Colonic mucosa (tissue), 4 donors: ENCODE data around the gene ADA. TPM values are rescaled to one million over a fixed set of nuclear protein-coding genes. Genes with fewer than 3 reads are reported as not detected.
"Not testable (repeated sequence)": the region's sequence is repeated elsewhere in the genome, so short reads cannot be mapped to it uniquely, and the experiment has no call there.

ENCODE experiments used
- DNase-seq: peaks from one replicate; pipeline ENCODE4 v3.0.0-alpha.2; 2020
- H3K27ac ChIP-seq: fragments of 200-600 bp; one replicate; pipeline ENCODE4 v1.8.0; 2021
- H3K27me3 ChIP-seq: fragments of 200-600 bp; one replicate; pipeline ENCODE4 v1.8.0; 2021
- H3K36me3 ChIP-seq: fragments of 200-600 bp; one replicate; pipeline ENCODE4 v1.8.0; 2021
- H3K4me1 ChIP-seq: fragments of 200-600 bp; one replicate; pipeline ENCODE4 v1.8.0; 2021; ENCODE audit warnings: mild to moderate bottlenecking
- H3K4me3 ChIP-seq: fragments of 200-600 bp; one replicate; pipeline ENCODE4 v1.8.0; 2021
- H3K9ac ChIP-seq, 2 donors: one replicate each; pipeline ENCODE4 v1.7.0; 2013; ENCODE audit warnings: control low read depth in 2 of 2, low read depth in 2 of 2, low read length in 2 of 2
- H3K9me3 ChIP-seq: fragments of 200-600 bp; one replicate; pipeline ENCODE4 v1.8.0; 2021
- intact Hi-C: fragments of 100-400 bp; cut with DNase I; formaldehyde crosslinking; loops from one replicate; pipeline ENCODE4 v1.14.1; 2022
- total RNA-seq, 2 donors: library from RNA; stranded (reverse); fragmentation: NEBNext Ultra II Directional in 1 of 2; extraction: Animal tissue kit (Norgen Biotek cat#: 25700) in 1 of 2; gene quantifications; one replicate each; pipeline ENCODE4 v1.2.1, GENCODE V29; 2021
- TF ChIP-seq, protein P1 (sequence below): fragments of 200-600 bp; IDR thresholded peaks from one replicate; pipeline ENCODE4 v1.8.0; 2022; ENCODE audit warnings: antibody characterized with exemption, mild to moderate bottlenecking
- donor health status: healthy.
- donor health status: DM: no; HTN: no; CAD: no.
- donor health status: DM: no; HTN: no; CAD: no.

ADA gene
- total RNA-seq, 2 donors from 2014 or later, result 2.4 to 4.5 TPM

- no peaks in the 10 kb centered on the region for H3K36me3 ChIP-seq
- intact Hi-C loops, result loop anchor here (10.0 kb wide), 1 partner anchor 469 kb away; the partner anchor contains the start of gene OSER1
- H3K27me3 ChIP-seq, result no peaks in the 10 kb centered on the region
- peak; percentile 56 for DNase-seq
- H3K4me3 ChIP-seq, result no peak overlapping the region
- H3K9me3 ChIP-seq, result no peaks in the 10 kb centered on the region
- H3K27ac ChIP-seq, result no peak overlapping the region
- TF ChIP-seq, protein P1, sequence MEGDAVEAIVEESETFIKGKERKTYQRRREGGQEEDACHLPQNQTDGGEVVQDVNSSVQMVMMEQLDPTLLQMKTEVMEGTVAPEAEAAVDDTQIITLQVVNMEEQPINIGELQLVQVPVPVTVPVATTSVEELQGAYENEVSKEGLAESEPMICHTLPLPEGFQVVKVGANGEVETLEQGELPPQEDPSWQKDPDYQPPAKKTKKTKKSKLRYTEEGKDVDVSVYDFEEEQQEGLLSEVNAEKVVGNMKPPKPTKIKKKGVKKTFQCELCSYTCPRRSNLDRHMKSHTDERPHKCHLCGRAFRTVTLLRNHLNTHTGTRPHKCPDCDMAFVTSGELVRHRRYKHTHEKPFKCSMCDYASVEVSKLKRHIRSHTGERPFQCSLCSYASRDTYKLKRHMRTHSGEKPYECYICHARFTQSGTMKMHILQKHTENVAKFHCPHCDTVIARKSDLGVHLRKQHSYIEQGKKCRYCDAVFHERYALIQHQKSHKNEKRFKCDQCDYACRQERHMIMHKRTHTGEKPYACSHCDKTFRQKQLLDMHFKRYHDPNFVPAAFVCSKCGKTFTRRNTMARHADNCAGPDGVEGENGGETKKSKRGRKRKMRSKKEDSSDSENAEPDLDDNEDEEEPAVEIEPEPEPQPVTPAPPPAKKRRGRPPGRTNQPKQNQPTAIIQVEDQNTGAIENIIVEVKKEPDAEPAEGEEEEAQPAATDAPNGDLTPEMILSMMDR, result peak; percentile 56
- no peaks in the 10 kb centered on the region for H3K4me1 ChIP-seq
- no peak overlapping the region for H3K9ac ChIP-seq
Measured at GRCh38 chr20:44683263-44684046, 32.0 kb upstream of the ADA start.

GRCh38 chr20:44681796-44682566, 30.5 kb upstream of the ADA start:
- no peaks in the 10 kb centered on the region for H3K4me1 ChIP-seq
- TF ChIP-seq, protein P1, result no peak
- H3K27me3 ChIP-seq, result no peaks in the 10 kb centered on the region
- no peak overlapping the region for H3K27ac ChIP-seq
- H3K36me3 ChIP-seq, result no peaks in the 10 kb centered on the region
- intact Hi-C loops, result loop anchor here (10.0 kb wide), 1 partner anchor 467 kb away; the partner anchor contains the start of gene OSER1
- H3K9ac ChIP-seq, result no peak overlapping the region
- no peak for DNase-seq
- H3K4me3 ChIP-seq, result no peak overlapping the region
- no peaks in the 10 kb centered on the region for H3K9me3 ChIP-seq

GRCh38 chr20:44678990-44679611, 27.6 kb upstream of the ADA start:
- Histone ChIP-seq H3K4me3 (no peak overlapping the region), H3K9ac (no peak overlapping the region), H3K9me3 (no peaks in the 10 kb centered on the region), H3K36me3 (no peaks in the 10 kb centered on the region), H3K27me3 (no peaks in the 10 kb centered on the region), H3K4me1 (no peaks in the 10 kb centered on the region), H3K27ac (no peak overlapping the region)
- TF ChIP-seq, protein P1, result no peak
- no peak for DNase-seq
- intact Hi-C loops, result no loop called here

DNA sequence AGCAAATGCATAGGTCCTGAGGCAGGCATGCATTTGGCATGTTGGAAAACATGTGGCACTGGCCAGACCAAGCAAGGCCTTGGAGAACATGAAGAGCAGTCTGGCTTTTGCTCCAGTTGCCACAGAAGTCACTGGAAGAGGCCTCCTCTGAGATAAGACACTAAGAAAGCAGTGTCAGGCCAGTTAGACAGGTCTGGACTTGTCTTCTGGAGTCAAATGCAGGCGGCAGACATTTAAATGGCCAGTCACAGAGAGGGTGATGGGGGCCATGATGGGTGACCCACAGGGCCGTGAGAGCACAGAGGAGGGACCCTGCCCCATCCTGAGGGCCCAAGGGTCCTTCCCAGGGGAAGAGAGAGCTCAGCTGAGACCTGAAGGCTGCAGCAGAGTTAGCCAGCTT, 26.7 kb upstream of the ADA start:
- Histone ChIP-seq H3K27ac (no peak overlapping the region), H3K27me3 (no peaks in the 10 kb centered on the region), H3K9me3 (no peaks in the 10 kb centered on the region), H3K4me1 (no peaks in the 10 kb centered on the region), H3K36me3 (no peaks in the 10 kb centered on the region), H3K4me3 (no peak overlapping the region), H3K9ac (no peak overlapping the region)
- TF ChIP-seq, protein P1, result no peak
- no peak for DNase-seq
- intact Hi-C loops, result no loop called here

- H3K9me3 ChIP-seq, H3K4me3 ChIP-seq, H3K4me1 ChIP-seq, H3K27me3 ChIP-seq, H3K36me3 ChIP-seq, H3K27ac ChIP-seq, intact Hi-C loops, DNase-seq, H3K9ac ChIP-seq: not testable (repeated sequence)
Measured at GRCh38 chr20:44672318-44672902, 20.9 kb upstream of the ADA start.

GRCh38 chr20:44671541-44671940, 20.0 kb upstream of the ADA start:
- intact Hi-C loops, DNase-seq, H3K4me1 ChIP-seq, H3K27ac ChIP-seq, H3K4me3 ChIP-seq, H3K9me3 ChIP-seq, H3K27me3 ChIP-seq, H3K9ac ChIP-seq, H3K36me3 ChIP-seq: not testable (repeated sequence)

DNA sequence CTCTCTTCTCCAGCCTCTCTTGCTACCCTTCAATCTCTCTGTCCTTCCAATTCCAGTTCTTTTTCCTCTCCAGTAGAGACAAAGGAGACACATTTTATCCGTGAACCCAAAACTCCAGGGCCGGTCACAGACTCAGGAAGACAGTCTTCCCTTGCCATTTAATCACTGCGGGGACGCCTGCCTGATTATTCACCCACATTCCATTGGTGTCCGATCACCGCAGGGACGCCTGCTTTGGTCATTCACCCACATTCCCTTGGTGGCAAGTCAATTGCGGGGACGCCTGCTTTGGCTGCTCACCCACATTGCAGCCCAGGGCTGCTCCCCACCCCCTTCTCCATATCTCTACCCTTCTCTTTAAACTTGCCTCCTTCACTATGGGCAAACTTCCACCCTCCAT, 19.4 kb upstream of the ADA start:
- H3K36me3 ChIP-seq, H3K4me3 ChIP-seq, H3K27ac ChIP-seq, H3K9me3 ChIP-seq, H3K9ac ChIP-seq, H3K4me1 ChIP-seq, intact Hi-C loops, H3K27me3 ChIP-seq, DNase-seq: not testable (repeated sequence)
